ENCODE results near the gene THBS1.

THBS1 gene

GRCh38 chr15:39608185-39609139 is 27.6 kb downstream of the THBS1 start:
- no peak for DNase-seq (ENCODE audit: low spot score)

- no peak for DNase-seq (ENCODE audit: low spot score)
Measured at GRCh38 chr15:39609166-39609916, 28.5 kb downstream of the THBS1 start.

DNA sequence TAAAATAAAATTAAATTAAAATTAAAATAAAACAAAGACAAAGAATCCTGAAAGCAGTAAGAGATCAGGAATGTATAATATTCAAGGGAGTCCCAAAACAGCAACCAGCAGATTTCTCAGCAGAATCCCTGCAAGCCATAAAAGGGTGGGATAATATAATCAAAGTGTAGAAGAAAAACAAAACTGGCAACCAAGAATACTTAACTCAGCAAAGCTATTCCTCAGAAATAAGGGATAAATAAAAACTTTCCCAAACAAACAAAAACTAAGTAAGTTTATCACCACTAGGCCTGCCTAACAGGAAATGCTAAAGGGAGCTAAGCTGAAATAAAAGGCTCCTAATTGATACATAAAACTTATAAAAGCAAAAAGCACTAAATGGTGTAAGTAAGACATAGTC is 29.8 kb downstream of the THBS1 start:
- DNase-seq (ENCODE audit: low spot score), result no peak

DNA sequence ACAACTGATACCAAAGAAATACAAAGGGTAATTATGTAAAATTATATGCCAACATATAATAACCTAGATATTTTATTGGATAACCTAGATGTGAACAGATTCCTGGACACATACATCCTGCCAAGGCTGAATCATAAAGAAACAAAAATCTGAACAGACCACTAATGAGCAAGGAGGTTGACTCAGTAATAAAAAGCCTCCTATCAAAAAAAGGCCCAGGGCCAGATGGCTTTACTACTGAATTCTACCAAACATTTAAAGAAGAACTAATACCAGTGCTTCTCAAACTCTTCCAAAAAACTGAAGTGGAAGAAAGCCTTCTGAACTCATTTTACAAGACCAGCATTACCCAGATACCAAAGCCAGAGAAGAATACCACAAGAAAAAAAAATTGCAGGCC is 32.4 kb downstream of the THBS1 start:
- DNase-seq (ENCODE audit: low spot score), result no peak

DNA sequence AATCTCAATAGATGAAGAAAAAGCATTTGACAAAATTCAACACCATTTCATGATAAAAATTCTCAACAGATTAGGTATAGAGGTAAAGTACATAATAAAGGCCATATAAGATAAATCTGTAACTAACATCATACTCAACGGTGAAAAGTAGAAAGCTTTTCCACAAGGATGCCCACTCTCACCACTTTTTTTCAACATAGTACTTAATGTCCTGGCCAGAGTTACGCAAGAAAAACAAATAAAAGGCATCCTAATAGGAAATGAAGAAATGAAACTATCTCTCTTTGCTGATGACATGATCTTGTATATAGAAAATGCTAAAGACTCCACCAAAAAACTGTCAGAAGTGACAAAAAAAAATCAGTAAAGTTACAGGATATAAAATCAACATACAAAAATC is 33.0 kb downstream of the THBS1 start:
- DNase-seq (ENCODE audit: low spot score), result no peak

DNA sequence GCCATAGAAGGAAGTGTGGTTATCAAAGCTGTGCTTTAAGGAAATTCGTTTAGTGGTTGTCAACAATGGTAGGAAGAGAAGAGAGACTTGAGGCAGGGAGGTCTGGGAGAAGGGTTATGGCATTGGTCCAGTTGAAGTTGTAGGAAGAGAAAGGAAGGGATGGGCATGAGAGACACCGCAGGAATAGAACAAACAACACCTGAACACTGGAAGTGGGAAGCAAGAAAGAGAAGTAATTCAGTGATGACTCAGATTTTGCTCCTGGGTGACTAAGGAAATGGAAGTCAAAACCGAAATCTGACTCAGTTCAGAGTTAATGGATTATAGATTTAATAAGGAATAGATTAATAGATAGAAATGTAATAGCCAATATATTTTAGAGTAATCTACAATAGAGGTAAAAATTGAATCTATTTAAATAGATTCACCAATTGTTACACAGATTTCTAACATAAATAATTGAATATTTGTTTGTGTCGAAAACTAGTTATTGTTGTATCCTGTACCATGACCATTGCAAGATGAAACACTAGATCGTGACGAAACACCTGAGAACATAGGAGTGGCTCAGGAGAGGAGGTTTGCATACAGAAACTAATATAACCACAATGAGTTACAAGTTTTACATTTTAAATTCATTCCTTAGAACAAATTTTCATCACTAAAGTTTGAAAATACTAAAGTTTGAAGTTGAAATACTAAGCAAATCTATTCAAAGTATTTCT is 36.0 kb downstream of the THBS1 start:
- DNase-seq (ENCODE audit: low spot score), result no peak

DNA sequence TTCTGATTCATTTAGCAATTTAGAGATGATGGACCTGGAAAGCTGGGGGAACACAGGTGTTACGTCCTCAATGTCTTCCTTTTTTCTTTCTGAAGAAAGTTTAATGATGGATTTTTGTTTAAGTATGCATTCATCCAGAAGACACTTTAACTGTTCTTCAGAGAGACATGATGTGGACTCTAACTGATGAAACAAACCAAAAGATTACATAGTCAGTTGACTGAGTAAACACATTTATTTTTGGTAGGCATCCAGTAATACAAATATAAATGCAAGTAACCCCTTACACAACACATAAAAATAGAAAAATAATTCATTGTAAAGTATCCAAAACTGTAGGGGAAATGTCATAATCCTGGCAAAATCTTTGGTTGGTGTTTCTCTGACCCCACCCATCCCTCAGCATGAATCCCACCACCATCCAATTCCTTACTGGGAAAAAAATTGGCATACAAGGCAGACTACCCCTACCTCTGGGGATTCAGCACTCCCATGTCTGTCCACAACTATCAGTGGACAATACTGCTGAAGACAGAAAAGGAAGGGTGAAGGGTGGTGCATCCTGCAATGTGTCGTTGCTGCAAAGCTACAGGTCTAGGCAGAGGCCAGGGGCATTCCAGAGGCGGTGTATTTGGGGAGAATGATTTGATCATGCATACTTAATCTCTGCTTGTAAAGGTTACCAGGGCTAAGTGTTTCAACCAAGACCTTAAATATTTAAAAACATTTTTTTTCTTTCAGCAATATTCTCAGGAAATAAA is 37.4 kb downstream of the THBS1 start:
- DNase-seq (ENCODE audit: low spot score), result no peak

DNA sequence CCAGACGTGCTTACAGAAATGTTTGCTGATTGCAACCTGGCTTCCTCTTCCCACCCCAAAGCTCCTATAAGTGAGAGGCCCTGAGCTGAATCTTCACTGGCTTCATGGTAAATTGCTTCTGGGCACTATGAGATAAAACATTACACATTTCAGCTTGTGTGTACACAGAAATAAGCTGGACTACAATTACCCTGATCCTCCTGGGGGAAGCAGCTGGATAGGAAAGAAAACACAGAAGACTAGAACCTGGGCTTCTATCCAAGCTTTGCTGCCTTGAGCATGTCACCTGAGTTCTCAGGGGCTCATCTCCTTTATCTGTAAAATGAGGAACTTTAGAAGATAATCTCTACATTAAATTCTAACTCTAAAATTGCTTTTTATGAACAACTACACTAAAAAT is 40.3 kb downstream of the THBS1 start:
- DNase-seq (ENCODE audit: low spot score), result no peak

- DNase-seq (ENCODE audit: low spot score), result no peak
Measured at GRCh38 chr15:39621976-39622375, 41.1 kb downstream of the THBS1 start.

DNA sequence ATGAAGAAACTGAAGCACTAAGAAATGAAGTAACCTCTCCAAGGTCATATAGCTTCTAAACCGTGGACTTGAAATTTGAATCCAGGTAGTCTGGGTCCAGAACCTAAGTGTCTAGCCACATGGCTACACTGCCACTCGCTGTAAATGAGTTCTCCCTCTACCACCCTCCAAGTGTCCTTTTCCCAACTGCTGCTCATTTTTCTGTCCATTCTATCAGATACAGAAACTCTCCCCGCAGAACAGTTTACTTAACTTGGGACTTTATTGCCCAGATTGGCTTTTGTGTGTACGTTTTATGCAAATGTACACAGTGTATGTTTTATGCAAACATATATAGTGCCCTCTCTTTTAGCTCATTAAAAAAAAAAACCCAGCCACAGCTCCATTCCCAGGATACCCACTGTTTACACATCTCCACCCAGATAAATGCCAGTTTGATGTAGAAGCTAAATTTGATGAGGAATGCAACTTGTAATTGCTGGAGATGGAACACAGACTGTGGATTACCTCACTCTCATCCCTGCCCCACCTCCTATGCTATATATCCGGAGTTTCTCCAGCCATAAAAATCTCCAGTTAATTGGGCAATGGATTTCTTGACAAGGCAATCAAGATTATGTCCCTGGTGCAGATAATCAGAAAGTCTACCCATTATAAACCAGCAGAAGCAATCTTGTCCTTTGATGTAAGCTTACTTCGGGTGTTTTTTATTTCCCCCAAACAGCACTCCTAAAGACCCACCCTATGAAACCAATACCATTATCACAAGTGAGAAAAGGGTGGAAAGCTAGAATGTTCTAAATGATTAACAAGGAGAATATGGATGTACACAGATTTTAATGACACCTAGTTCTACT is 42.0 kb downstream of the THBS1 start:
- no peak for DNase-seq (ENCODE audit: low spot score)

- no peak for DNase-seq (ENCODE audit: low spot score)
Measured at GRCh38 chr15:39623529-39623931, 42.7 kb downstream of the THBS1 start.

DNA sequence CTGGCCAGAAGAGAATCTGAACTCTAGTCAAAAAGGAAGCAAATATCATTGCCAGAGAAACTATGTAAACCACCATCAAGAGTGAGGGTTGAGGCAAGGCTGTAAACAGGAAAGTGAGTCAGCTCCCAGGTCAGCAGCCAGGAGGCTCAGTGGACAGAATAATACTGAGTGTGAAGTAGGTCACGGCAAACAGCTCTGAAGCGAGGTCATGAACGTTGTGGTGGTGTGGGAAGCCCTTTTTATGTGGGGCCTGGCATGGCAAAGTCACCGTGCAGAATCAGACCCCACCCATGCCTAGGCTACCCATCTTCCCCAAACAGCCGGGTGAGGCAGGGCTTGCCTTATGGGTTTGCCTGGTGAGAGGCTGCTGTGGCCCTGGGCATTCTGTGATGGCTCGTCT is 43.9 kb downstream of the THBS1 start:
- DNase-seq (ENCODE audit: low spot score), result no peak

DNA sequence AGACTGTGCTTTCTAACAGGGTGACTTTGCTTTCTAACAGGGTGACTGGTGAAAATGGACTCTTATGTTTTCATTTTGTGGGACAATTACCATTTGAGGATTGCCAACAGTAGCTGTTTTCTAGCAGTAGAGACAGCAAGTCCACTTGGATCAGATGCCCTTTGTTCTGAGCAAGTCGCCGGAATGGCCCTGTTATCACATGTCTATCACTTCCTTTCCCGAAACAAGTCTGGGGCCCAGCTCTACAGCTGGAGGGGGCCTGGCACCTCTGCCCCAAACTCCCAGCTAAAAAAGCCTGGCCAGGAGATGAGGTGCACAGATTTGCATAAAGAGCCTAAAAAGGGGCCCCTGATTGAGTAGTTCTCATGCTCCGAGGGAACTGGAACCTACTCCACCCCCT is 44.6 kb downstream of the THBS1 start:
- DNase-seq (ENCODE audit: low spot score), result no peak

GRCh38 chr15:39625856-39626255 is 45.0 kb downstream of the THBS1 start:
- DNase-seq (ENCODE audit: low spot score), result no peak

- DNase-seq (ENCODE audit: low spot score), result no peak
Measured at GRCh38 chr15:39627451-39628143, 46.7 kb downstream of the THBS1 start.

- no peak for DNase-seq (ENCODE audit: low spot score)
Measured at GRCh38 chr15:39628144-39628508, 47.2 kb downstream of the THBS1 start.

- DNase-seq (ENCODE audit: low spot score), result no peak
Measured at GRCh38 chr15:39628546-39629257, 47.8 kb downstream of the THBS1 start.

DNA sequence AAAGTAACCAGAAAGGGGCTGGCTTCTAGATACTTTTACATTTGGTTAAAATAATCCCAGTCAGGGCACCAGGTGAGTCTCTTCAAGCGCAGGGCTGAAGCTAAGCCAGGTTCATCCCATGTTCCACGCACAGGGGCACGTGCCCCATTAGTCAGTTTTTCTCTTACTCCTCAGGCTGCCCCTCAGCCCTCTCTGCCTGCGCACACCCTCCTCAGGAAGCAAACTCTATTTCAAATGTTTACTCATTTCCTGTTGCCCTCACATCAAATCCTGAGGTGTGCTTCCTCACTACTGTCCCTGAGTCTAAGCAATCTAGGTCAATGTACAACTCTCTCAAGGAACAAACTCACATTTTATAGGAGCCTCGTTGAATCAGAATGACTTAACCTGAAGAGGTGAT is 48.5 kb downstream of the THBS1 start:
- no peak for DNase-seq (ENCODE audit: low spot score)

DNA sequence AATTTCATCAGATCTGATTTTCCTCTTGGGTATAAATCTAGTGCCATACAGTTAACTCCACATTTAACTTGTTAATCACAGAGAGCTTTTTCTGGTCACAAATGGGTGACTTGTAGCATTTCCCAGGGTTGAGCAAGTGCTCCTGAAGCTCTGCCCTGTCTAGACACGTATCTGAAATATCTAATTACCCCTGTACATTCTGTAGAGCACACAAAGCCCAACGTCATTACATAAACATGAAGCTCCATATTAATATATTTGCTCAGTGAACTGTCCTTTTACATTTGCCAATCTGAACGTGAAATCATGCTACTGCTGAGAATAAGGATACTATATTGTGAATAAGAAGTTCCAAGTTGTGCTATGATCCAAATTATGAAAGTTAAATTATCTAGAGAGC is 49.0 kb downstream of the THBS1 start:
- DNase-seq (ENCODE audit: low spot score), result no peak

DNA sequence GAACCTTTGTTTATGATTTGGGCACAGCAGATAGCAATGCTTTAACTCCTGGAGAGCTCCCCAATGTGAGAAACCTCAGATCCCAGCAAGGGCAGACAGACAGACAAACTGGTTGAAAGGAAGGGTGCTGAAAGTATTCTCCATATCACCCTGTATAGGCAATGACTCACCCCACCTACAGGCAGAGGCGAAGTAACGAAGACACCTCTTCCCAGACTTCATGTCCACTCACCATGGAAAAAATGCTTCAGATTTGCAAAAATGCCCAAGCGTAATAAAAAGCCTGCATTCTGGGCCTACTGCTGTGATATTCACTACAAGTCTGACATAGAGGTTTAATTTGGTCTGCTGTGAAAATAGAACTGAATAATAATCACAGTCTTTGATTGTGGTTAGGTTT is 50.5 kb downstream of the THBS1 start:
- DNase-seq (ENCODE audit: low spot score), result no peak
